ENCODE results near the gene GATA2.

Gene GATA2

DNA sequence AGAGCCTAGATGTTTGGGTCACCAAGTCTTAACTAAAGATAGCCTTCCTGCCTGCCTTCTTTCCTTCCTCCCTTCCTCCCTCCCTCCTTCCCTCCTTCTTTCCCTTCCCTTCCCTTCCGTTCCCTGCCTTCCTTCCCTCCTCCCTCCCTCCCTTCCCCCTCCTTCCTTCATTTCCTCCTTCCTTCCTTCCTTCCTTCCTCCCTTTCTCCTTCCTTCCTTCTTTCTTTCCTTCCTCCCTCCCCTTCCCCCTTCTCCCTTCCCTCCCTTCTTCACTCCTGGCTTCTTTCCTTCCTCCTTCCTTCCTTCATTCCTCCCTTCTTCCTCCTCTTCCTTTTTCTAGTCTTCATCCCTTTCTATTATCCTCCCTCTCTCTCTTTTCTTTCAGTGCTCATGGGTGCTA, 28.3 kb downstream of the GATA2 start:
- no peak for TF ChIP-seq SPI1 (IDR thresholded peaks at IDR 0.05; ENCODE audit: low read depth, low read length)
- TF ChIP-seq POLR2A (IDR thresholded peaks at IDR 0.05; ENCODE audit: low read depth, low read length), result no peak
- no peak for TF ChIP-seq TAF1 (IDR thresholded peaks at IDR 0.05; ENCODE audit: low read depth, low read length)
- TF ChIP-seq PAX5 (IDR thresholded peaks at IDR 0.05; ENCODE audit: insufficient read depth, low read length, severe bottlenecking), result no peak
- TF ChIP-seq POU2F2 (IDR thresholded peaks at IDR 0.05; ENCODE audit: low read depth, low read length), result no peak
- no peak for TF ChIP-seq POLR2AphosphoS5 (IDR thresholded peaks at IDR 0.05; ENCODE audit: low read depth, low read length)
- FAIRE-seq, result no peak
- DNase-seq (ENCODE audit: insufficient read length, low spot score), result no peak

DNA sequence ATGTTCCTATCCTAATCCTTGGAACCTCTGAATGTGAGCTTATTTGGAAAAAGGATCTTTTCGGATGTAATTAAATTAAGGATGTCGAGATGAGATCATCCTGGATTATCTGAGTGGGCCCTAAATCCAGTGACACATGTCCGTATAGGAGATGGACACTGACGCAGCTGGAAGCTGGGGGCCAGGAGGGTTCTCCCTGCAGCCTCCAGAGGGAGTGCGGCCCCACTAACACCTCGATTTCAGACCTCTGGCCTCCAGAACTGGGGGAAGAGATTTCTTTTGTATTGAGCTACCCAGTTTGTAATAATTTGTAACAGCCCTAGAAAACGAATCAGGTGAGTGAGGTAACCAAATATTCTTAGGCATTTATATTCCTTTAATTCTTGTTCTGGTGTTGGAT, 28.8 kb downstream of the GATA2 start:
- TF ChIP-seq POLR2A (IDR thresholded peaks at IDR 0.05; ENCODE audit: low read depth, low read length), result no peak
- no peak for TF ChIP-seq POU2F2 (IDR thresholded peaks at IDR 0.05; ENCODE audit: low read depth, low read length)
- TF ChIP-seq TAF1 (IDR thresholded peaks at IDR 0.05; ENCODE audit: low read depth, low read length), result no peak
- no peak for TF ChIP-seq SPI1 (IDR thresholded peaks at IDR 0.05; ENCODE audit: low read depth, low read length)
- no peak for TF ChIP-seq PAX5 (IDR thresholded peaks at IDR 0.05; ENCODE audit: insufficient read depth, low read length, severe bottlenecking)
- no peak for TF ChIP-seq POLR2AphosphoS5 (IDR thresholded peaks at IDR 0.05; ENCODE audit: low read depth, low read length)
- FAIRE-seq (no peak), DNase-seq (ENCODE audit: insufficient read length, low spot score) (no peak)

DNA sequence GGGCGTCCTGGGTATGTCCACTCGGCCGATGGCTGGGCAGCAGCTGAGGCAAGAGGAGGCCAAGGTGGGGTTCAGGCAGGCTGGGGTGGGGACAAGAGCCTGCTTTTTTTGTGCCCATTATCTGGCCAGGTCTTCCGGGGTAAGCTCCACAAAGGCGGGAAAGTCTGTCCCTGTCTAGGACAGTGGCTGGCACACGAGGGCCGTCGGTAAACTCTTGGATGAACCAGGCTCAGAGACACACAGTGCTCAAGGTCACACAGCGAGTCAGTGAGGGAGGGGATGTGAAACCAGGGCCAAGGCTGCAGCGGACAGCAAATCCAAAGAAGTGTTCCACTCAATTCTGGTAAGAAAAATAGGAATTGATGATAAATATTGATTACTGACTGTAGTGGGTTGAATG, 29.2 kb downstream of the GATA2 start:
- DNase-seq (ENCODE audit: insufficient read length, low spot score), result no peak
- TF ChIP-seq POLR2AphosphoS5 (IDR thresholded peaks at IDR 0.05; ENCODE audit: low read depth, low read length) (no peak), PAX5 (IDR thresholded peaks at IDR 0.05; ENCODE audit: insufficient read depth, low read length, severe bottlenecking) (no peak), POLR2A (IDR thresholded peaks at IDR 0.05; ENCODE audit: low read depth, low read length) (no peak), TAF1 (IDR thresholded peaks at IDR 0.05; ENCODE audit: low read depth, low read length) (no peak), POU2F2 (IDR thresholded peaks at IDR 0.05; ENCODE audit: low read depth, low read length) (no peak), SPI1 (IDR thresholded peaks at IDR 0.05; ENCODE audit: low read depth, low read length) (no peak)
- no peak for FAIRE-seq

DNA sequence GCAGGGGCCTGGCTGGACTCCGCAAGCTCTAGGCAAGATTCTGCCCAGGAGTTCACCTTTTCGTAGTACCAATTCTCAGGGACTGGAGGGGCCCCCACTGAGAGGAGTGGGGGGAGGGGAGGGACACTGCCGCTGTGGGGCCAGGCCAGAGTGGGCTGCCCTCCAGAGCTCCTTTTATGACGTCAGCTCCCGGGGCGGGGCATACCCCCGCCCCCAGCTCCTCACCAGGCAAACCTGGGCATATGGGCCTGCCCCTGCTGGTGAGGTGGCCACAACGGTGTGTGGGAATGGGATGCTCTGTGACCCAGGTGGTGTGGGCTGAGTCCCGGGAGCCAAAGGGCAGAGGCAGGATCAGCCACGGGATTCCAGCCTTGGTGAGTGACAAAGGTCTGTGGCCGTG, 29.6 kb downstream of the GATA2 start:
- TF ChIP-seq POU2F2 (IDR thresholded peaks at IDR 0.05; ENCODE audit: low read depth, low read length) (no peak), SPI1 (IDR thresholded peaks at IDR 0.05; ENCODE audit: low read depth, low read length) (no peak), PAX5 (IDR thresholded peaks at IDR 0.05; ENCODE audit: insufficient read depth, low read length, severe bottlenecking) (no peak), POLR2AphosphoS5 (IDR thresholded peaks at IDR 0.05; ENCODE audit: low read depth, low read length) (no peak), POLR2A (IDR thresholded peaks at IDR 0.05; ENCODE audit: low read depth, low read length) (no peak), TAF1 (IDR thresholded peaks at IDR 0.05; ENCODE audit: low read depth, low read length) (no peak)
- no peak for FAIRE-seq
- no peak for DNase-seq (ENCODE audit: insufficient read length, low spot score)

DNA sequence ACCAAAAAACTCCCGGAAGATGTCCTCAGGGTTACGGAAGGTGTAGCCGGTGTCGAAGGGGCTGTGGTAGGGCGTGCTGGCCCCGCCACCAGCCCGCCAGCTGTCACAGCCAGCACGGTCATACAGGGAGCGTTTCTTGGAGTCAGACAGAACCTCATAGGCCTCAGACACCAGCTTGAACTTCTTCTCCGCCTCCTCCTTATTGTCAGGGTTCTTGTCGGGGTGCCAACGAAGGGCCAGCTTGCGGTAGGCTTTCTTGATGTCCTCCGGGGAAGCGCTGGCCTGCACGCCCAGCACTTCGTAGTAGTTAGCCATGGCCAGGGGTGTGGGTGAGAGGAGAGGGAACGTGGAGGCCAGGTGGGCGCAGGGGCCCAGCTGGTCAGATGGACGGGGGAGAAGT, 30.1 kb downstream of the GATA2 start:
- no peak for DNase-seq (ENCODE audit: insufficient read length, low spot score)
- FAIRE-seq, result no peak
- no peak for TF ChIP-seq POLR2A (IDR thresholded peaks at IDR 0.05; ENCODE audit: low read depth, low read length)
- no peak for TF ChIP-seq TAF1 (IDR thresholded peaks at IDR 0.05; ENCODE audit: low read depth, low read length)
- TF ChIP-seq POU2F2 (IDR thresholded peaks at IDR 0.05; ENCODE audit: low read depth, low read length), result no peak
- no peak for TF ChIP-seq POLR2AphosphoS5 (IDR thresholded peaks at IDR 0.05; ENCODE audit: low read depth, low read length)
- no peak for TF ChIP-seq SPI1 (IDR thresholded peaks at IDR 0.05; ENCODE audit: low read depth, low read length)
- TF ChIP-seq PAX5 (IDR thresholded peaks at IDR 0.05; ENCODE audit: insufficient read depth, low read length, severe bottlenecking), result no peak

DNA sequence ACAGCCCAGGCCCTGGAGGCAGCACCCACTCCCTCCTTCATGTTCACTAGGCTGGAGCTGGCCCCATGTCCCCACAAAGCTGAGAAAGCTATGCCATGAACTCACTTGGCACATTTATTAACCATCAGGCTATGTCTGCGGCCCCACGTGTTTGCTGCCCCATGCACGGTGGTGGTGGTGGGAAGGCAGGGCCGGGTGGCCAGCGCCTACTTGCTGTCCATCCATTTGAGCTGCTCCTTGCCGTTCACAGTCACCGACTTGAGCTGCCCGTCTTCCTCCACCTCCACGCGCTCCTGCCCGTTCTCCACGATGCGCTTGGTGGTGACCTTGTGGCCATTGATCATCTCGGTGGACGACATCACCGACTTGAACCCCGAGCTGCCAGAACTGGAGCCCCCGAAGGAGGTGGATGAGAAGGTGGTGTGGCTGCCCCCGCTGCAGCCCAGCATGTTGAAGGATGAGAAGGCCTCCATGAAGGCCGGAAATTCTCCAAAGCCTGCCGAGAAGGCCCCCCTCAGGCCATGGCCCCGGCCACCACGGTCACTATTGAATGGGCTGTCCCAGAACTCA, 30.6 kb downstream of the GATA2 start:
- DNase-seq (ENCODE audit: insufficient read length, low spot score), result no peak
- FAIRE-seq, result no peak

DNA sequence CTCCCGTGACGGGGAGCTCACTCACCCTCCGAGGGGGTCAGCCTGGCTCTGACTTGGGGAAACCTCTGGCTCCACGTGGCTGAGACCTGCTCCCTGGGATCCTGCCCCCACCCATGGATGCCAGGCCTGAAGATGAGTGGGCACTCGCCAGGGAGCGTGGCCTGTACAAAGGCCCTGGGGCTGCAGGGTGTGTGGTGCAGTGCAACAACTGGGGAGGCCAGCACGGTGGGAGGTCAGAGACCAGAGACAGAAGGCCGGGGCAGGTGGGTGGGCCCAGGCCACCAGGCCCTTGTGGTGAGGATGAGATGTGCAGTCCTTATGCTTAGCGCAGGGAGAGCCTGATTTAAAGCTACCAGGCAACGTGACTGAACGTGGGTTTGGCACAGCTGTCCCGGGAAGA, 31.3 kb downstream of the GATA2 start:
- TF ChIP-seq POLR2A (IDR thresholded peaks at IDR 0.05; ENCODE audit: low read depth, low read length) (no peak), SPI1 (IDR thresholded peaks at IDR 0.05; ENCODE audit: low read depth, low read length) (no peak), POU2F2 (IDR thresholded peaks at IDR 0.05; ENCODE audit: low read depth, low read length) (no peak), PAX5 (IDR thresholded peaks at IDR 0.05; ENCODE audit: insufficient read depth, low read length, severe bottlenecking) (no peak), POLR2AphosphoS5 (IDR thresholded peaks at IDR 0.05; ENCODE audit: low read depth, low read length) (no peak), TAF1 (IDR thresholded peaks at IDR 0.05; ENCODE audit: low read depth, low read length) (no peak)
- no peak for FAIRE-seq
- no peak for DNase-seq (ENCODE audit: insufficient read length, low spot score)

More for the DNA sequence above, 30.6 kb downstream of the GATA2 start:
- TF ChIP-seq POU2F2 (IDR thresholded peaks at IDR 0.05; ENCODE audit: low read depth, low read length) (no peak), POLR2A (IDR thresholded peaks at IDR 0.05; ENCODE audit: low read depth, low read length) (no peak), POLR2AphosphoS5 (IDR thresholded peaks at IDR 0.05; ENCODE audit: low read depth, low read length) (no peak), TAF1 (IDR thresholded peaks at IDR 0.05; ENCODE audit: low read depth, low read length) (no peak), SPI1 (IDR thresholded peaks at IDR 0.05; ENCODE audit: low read depth, low read length) (no peak), PAX5 (IDR thresholded peaks at IDR 0.05; ENCODE audit: insufficient read depth, low read length, severe bottlenecking) (no peak)

DNA sequence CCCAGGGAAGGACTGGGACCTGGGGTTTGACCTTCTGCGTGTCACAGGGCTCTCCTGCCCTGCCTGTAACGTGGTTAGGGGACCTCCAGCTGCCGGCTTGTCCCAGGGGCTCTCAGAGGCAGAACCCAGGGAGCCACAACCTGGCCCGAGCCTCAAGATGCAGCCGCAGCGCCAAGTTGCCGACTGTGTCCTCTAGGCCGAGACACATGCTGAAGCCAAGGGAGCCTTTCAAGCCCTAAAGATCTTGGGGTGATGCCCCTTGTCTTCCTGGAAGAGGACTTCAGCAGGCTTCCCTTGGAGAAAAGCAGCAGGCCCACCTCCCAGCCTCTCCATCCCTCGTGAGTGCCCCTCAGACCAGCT, 33.6 kb downstream of the GATA2 start:
- TF ChIP-seq PAX5 (IDR thresholded peaks at IDR 0.05; ENCODE audit: insufficient read depth, low read length, severe bottlenecking), result no peak
- no peak for TF ChIP-seq SPI1 (IDR thresholded peaks at IDR 0.05; ENCODE audit: low read depth, low read length)
- TF ChIP-seq POU2F2 (IDR thresholded peaks at IDR 0.05; ENCODE audit: low read depth, low read length), result no peak
- no peak for TF ChIP-seq POLR2AphosphoS5 (IDR thresholded peaks at IDR 0.05; ENCODE audit: low read depth, low read length)
- no peak for TF ChIP-seq POLR2A (IDR thresholded peaks at IDR 0.05; ENCODE audit: low read depth, low read length)
- TF ChIP-seq TAF1 (IDR thresholded peaks at IDR 0.05; ENCODE audit: low read depth, low read length), result no peak
- no peak for DNase-seq (ENCODE audit: insufficient read length, low spot score)
- no peak for FAIRE-seq

DNA sequence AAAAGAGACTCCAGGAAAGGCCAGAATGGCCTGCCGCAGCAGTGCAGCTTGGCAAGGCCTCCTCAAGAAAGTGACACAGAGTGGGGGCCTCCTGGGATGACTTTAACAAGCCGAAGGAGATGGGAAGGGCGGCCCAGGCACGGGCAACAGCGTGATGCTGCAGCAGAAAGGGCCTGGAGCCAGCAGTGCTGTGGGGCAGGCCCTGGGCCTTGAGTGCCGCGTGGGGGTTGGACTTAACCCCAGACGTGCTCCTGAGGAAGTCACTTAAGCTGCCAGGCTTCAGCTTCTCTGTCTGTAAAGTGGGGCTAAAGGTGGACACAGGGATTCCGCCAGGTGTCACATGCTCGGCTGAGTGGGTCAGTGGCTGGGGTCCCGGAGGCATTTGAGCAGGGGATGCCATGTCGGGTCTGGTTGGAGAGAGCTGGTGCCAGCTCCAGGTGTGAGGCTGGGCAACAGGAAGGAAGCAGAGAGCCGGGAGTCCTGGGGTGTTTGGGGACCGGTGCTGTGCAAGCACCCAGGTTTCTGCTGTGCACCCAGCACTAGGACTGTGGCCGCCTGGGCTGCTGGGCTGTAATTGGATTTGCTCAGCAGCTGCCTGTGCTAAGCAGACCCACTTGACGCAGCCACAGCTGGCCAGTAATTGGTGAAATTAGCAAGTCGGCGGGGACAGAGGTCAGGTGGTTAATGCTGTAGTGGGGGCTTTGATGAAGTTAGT, 34.1 kb downstream of the GATA2 start:
- FAIRE-seq (no peak), DNase-seq (ENCODE audit: insufficient read length, low spot score) (no peak)

More for the DNA sequence above, 34.1 kb downstream of the GATA2 start:
- no peak for TF ChIP-seq PAX5 (IDR thresholded peaks at IDR 0.05; ENCODE audit: insufficient read depth, low read length, severe bottlenecking)
- TF ChIP-seq SPI1 (IDR thresholded peaks at IDR 0.05; ENCODE audit: low read depth, low read length), result no peak
- TF ChIP-seq POU2F2 (IDR thresholded peaks at IDR 0.05; ENCODE audit: low read depth, low read length), result no peak
- no peak for TF ChIP-seq POLR2A (IDR thresholded peaks at IDR 0.05; ENCODE audit: low read depth, low read length)
- TF ChIP-seq TAF1 (IDR thresholded peaks at IDR 0.05; ENCODE audit: low read depth, low read length), result no peak
- no peak for TF ChIP-seq POLR2AphosphoS5 (IDR thresholded peaks at IDR 0.05; ENCODE audit: low read depth, low read length)

All from GM12891 (cell line).